Breast epithelium (tissue), 3 donors: ENCODE data around the gene PARP12.

Experiments used
- CTCF ChIP-seq, 3 donors: fragments of 450-650 bp; IDR thresholded peaks; one replicate each; pipeline ENCODE4 v1.5.1; 2016 to 2017; ENCODE audit warnings: antibody characterized with exemption in 3 of 3, mild to moderate bottlenecking in 3 of 3, moderate library complexity in 3 of 3
- POLR2A ChIP-seq: fragments of 450-650 bp; IDR thresholded peaks from one replicate; pipeline ENCODE4 v1.6.1; 2016; ENCODE audit warnings: antibody characterized with exemption, mild to moderate bottlenecking, moderate library complexity

- TF ChIP-seq CTCF (IDR thresholded peaks at IDR 0.05), result no peak
- TF ChIP-seq POLR2A, result no peak
These were observed 85.7 kb downstream of the PARP12 start for GRCh38 chr7:139976838-139977656.
